HEK293T (cell line): Measurements from ENCODE around the gene RBM20.

ENCODE experiments used
- BHLHE40 ChIP-seq: fragments of 450-650 bp; IDR thresholded peaks from 2 replicates; pipeline ENCODE4 v1.6.1; 2016; ENCODE audit warnings: mild to moderate bottlenecking, moderate library complexity, borderline replicate concordance
- CTBP1 ChIP-seq: fragments of 450-650 bp; IDR thresholded peaks from 2 replicates; pipeline ENCODE4 v1.6.1; 2016; ENCODE audit warnings: borderline replicate concordance
- ELF4 ChIP-seq: fragments of 450-650 bp; IDR thresholded peaks from 2 replicates; pipeline ENCODE4 v1.6.1; 2017; ENCODE audit warnings: antibody characterized with exemption
- L3MBTL2 ChIP-seq: fragments of 450-650 bp; conservative IDR thresholded peaks from 2 replicates; pipeline ENCODE4 v1.6.1; 2016; ENCODE audit warnings: mild to moderate bottlenecking
- NFRKB ChIP-seq: fragments of 450-650 bp; IDR thresholded peaks from 2 replicates; pipeline ENCODE4 v1.6.1; 2016; ENCODE audit warnings: mild to moderate bottlenecking, moderate library complexity
- SUZ12 ChIP-seq: fragments of 450-650 bp; IDR thresholded peaks from 2 replicates; pipeline ENCODE4 v1.6.1; 2016; ENCODE audit warnings: mild to moderate bottlenecking
- TF ChIP-seq, protein P1 (sequence below): fragments of 450-650 bp; IDR thresholded peaks from 2 replicates; pipeline ENCODE4 v1.6.1; 2016

DNA sequence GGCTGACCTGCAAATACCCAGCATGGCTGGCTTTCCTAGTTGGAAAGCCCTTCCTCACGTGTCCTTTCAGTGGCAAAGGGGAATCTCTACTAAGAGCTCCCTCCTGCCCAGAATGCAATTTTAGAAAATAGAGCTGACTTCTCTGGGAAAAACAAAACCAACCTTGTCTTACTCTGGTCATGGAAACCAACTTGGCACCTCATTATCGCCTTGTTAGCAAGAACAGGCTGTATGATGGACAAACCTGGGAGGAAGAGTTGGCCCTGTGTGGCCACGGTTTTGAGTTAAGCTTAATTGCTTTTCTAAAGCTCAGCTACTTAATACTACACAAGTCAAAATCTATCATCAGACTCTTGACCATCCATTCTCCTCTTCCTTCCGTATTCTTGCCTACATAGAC, 133.5 kb downstream of the RBM20 start:
- TF ChIP-seq NFRKB = no peak
- TF ChIP-seq, protein P1, sequence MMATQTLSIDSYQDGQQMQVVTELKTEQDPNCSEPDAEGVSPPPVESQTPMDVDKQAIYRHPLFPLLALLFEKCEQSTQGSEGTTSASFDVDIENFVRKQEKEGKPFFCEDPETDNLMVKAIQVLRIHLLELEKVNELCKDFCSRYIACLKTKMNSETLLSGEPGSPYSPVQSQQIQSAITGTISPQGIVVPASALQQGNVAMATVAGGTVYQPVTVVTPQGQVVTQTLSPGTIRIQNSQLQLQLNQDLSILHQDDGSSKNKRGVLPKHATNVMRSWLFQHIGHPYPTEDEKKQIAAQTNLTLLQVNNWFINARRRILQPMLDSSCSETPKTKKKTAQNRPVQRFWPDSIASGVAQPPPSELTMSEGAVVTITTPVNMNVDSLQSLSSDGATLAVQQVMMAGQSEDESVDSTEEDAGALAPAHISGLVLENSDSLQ = no peak
- no peak for TF ChIP-seq L3MBTL2
- no peak for TF ChIP-seq ELF4
- no peak for TF ChIP-seq CTBP1
- TF ChIP-seq BHLHE40 = no peak
- no peak for TF ChIP-seq SUZ12
